ENCODE data around the gene PTAR1.

Gene PTAR1

DNA sequence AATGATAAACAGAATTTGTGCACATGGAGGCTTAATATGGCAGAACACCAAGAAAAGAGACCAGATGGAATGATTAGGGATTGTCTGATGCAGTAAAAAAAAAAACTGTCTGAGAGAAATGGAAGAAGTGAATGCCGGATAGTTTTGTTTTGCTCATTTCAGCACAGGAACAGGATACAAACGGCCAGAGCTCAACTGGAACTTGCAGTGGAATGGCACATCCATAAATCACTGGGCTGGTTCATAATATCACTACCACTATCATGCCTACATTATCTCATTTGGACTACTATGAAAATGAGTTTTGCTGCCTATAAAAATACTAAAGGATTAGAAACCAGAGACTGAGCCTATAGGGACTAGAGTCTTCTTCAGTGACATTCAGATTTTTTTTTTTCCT is 9.7 kb downstream of the PTAR1 start:
- DNase-seq (ENCODE audit: low spot score) = no peak

DNA sequence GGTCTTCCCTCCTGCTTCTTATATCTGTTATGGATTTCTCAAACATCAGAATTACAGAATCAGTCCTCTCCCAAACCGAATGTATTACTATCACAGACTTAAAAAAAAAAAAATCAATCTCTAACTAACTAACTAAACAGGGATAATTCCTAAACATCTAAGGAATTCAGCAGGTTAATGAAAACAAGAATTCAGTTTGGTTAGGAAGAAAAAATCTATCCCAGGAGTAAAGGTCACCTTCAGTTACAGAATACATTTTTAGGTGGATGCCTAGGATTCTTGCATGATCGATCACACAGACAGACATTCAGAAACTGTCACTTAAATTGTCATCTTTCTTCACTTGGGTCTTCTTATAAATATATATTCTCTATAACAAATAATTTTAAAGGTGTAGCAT is 11.5 kb downstream of the PTAR1 start:
- DNase-seq (ENCODE audit: low spot score) = no peak

DNA sequence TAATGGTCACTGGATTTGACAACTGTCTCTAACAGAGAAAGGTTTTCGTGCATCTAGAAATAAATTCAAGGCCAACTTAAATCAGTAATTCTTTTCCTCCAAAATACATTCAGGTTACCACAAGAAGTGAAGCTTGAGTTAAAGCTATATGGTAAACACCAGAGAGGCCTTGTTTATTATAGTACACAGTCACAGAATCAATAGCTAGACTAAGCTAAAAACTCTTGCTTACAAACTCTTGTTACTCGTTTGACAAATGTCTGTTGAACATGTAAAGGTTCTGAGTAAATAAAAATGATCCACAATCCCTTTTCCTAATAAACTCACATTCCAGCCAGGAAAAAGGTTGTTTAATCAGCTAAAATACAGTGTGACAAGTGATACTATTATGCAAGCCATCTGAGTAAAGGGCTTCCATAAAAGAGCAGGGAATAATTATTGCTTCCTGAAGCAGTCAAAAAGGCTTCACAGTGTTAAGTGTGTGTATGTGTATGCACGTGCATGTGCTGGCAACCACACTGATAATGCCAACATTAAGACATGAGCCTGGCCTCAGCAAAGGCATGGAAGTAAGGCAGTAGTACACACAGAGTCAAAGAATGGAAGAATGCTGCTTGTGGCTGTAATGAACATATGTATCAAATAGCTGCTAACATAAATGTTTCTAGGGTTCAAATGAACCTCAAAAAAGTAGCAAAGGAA is 12.8 kb downstream of the PTAR1 start:
- DNase-seq (ENCODE audit: low spot score) = no peak

DNA sequence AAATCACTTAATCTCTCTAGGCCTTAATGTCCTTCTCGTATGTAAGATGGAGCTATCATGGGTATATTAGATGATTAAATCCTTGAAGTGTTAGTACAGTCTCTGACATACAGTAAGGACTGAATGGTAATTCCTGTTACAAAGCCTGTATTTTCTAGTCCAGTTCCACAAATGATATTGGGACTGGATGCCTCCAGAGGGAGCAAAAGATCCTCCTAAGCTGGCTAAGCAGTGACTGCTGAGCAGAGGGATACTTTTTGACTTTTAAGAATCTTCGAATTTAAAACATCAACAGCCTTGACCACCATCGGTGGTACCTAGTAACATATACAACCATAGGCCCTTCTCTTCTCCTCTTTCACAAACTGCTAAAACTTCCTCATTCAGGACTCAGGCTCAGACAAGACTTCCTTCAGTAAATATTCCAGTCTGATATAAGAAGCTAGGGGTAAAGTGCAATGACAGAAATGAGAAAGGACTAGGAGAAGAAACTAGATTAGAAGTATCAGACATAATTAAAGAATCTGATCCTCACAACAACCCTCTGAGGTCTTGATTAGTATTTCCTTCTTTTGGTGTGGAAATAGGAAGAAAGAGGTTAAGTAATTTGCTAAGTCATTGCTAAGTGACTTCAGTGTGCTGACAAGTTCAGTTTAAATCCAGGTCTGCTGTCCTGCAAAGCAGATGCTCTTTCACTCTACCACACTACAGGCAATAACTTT is 13.9 kb downstream of the PTAR1 start:
- DNase-seq (ENCODE audit: low spot score) = no peak

DNA sequence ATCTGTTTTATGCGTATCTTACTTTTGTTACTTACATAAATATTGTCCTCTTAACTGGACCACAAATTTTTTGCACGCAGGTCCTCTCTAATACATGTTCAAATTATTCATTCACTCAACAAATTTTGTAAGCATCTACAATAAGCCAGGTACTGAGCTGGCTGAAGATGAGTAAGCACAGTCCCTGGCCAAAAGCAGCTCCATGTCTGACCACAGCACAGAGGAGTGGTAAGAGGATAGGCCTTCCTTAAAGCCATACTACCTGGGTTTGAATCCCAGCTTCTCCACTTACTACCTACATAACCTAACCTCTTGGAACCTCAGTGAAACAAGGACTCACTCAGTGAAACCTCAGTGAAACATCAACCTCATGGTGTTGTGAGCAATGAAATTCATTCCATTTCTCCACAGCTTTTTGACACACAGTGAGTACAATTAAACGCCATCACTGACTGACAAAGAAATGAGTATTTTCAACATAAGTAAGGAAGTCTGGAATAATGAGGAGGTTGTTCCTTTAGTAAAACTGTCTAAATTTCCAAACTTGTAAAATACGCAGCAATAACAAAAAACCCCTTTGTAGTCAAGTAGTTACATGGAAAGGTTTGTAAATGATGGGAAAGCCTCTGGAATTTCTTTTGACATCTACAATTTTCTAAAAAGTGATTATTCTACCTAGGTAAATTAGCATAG is 15.0 kb downstream of the PTAR1 start:
- DNase-seq (ENCODE audit: low spot score) = no peak

DNA sequence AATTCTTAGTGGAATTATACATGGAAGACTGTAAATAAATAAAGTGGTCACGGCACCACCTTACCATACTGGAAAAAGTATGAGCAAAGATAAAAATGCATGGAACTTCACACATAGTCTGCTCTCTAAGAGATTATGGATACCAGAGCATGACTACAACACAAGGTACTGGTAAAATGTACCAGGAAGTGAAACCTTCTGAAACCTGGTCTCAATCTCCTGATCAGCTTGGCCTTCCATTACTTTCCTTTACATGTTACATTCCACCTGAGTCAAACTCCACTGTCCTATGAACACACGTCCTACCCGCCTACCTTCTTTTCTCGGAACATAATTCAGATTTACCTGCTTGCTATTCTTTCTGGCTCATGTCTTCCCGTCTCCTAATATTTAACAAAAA is 15.9 kb downstream of the PTAR1 start:
- DNase-seq (ENCODE audit: low spot score) = no peak

DNA sequence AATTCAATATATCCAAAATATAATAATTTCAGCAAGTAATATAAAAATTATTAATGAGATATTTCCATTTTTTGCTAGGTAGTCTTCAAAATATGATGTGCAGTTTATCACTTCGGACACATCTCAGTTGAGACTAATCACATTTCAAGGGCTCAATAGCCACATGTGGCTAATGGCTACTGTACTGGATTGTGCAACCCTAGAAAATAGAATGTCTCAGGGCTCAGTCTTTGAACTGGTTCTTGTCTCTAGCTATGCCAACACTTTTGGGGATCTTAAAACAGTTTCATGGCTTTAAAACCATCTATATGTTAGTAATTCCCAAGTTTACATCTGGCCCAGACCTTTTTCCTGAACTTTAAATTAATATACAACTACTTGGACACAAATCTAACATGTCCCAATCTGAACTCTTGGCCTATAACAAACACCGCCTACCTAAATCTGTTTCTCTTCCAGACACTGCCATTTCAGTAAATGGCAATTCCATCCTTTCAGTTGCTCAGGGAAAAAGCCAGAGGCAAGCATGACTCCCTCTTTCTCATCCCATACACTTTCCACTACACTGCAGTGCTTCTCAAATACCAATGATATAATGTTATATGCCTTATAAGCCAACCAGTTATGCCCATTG is 18.8 kb downstream of the PTAR1 start:
- no peak for DNase-seq (ENCODE audit: low spot score)

DNA sequence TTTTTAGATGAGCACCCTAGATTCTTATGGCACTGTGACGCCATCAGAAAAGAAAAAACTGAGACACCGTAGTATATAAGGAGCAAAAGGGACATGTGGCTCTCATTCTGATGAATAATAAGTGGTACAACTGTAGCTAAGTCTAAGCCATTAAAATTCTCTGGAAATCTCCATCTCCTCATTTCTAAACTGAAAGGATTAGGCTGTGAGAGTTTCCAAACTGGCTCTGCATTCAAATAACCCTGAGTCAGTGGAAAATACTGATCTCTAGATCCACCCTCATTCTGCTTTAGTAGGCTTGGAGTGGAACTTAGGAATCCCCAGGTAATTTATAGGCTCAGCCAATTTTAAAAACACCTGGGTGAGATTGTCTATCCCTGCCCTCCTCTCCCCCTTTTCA is 28.5 kb downstream of the PTAR1 start:
- DNase-seq (ENCODE audit: low spot score) = no peak

DNA sequence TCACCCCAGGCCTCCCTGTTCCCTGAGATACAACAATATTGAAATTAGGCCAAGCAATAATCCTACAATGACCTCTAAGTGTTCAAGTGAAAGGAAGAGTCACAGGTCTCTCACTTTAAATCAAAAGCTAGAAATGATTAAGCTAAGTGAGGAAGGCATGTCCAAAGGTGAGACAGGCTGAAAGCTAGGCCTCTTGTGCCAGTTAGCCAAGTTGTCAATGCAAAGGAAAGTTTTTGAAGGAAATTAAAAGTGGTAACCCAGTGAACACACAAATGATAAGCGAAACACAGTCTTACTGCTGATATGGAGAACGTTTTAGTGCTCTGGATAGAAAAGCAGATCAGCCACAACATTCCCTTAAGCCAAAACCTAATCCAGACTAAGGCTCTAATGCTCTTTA is 39.8 kb downstream of the PTAR1 start:
- no peak for DNase-seq (ENCODE audit: low spot score)

DNA sequence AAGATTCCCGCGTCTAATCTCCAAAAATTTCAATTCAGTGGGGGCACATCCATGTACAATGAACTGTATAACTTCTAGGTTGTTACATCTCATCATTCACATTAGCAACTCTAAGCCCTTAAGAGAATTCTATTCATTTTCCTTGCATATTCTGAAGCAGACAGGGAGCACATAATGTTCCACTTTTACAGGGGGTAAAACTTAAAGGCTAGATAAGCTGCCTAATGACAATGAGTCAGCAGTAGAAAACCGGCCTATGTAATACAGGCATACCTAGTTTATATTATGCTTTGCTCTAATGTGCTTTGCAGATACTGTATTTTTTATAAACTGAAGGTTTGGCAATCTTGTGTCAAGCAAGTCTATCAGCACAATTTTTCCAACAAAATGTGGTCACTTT is 40.4 kb downstream of the PTAR1 start:
- no peak for DNase-seq (ENCODE audit: low spot score)

DNA sequence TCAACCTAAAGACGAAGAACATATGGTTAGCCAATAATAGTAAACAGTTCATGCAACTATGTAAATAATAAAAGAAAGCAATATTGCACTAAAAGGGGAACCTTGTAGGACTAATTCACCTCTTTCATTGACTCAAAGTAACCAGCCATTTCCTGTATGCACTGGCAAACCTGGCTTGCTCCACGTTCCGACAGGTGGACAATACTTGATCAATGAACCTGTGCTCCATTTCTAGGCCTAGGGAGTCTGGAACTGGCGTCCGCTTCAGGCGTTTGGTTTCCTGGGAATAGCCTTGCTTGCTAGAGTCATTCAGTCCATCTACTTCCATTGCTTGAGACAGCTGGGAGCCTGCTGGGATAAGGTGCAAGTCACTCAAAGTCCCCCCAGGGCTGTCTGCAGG is 41.6 kb downstream of the PTAR1 start:
- DNase-seq (ENCODE audit: low spot score) = no peak

DNA sequence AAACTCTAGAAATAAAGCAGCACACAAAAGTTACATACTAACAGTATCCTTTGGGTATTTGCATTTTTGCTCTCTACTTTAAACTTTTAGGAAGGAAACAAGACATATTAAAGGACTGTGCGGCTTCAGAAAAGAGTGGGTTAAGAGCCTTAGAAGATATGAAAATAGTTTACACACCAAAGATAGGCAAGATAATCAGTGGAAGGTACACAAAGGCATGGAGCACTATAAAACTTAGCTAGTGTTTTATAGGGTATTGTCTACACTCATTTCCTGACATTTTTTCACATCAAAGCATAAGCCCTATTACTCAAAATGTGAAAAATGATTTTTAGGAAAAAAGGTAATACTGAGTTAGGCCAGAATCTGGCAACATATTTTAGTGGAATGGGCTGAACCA is 44.0 kb downstream of the PTAR1 start:
- no peak for DNase-seq (ENCODE audit: low spot score)

DNA sequence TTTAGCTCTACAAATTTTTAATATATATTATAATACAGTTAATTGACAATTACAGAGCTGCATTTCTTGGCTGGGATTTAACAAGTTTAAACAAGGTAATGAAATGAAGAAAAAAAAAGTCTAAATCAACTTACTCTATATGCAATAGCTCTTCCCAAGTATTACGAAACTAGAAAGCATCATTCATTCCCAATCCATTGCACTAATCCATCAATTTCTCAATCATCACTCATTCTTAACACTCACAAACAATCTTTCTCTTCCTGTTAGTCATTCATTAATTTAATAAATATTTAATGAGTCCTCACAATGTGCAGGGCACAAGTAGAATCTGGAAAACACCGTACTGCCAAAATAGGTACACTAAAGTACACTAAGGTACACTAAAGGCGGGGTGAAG is 44.7 kb downstream of the PTAR1 start:
- no peak for DNase-seq (ENCODE audit: low spot score)

DNA sequence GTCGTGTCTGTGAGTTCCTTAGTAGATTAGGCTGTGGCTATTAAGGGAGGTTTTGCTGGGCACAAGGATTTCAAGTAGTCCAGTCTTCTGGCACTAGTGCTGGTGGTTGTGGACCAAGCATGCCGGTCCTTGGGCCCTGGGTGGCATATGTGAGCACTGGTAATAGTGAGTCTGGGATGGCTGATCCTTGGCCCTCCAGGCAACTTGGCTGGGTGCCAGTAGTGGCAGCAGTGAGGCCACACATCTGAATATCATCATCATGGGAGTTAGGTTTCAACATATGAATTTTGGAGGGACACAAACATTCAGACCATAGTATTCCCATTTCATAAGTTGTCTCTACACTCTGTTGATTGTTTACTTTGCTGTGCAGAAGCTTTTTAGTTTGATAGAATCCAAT is 62.3 kb downstream of the PTAR1 start:
- DNase-seq (ENCODE audit: low spot score) = no peak

DNA sequence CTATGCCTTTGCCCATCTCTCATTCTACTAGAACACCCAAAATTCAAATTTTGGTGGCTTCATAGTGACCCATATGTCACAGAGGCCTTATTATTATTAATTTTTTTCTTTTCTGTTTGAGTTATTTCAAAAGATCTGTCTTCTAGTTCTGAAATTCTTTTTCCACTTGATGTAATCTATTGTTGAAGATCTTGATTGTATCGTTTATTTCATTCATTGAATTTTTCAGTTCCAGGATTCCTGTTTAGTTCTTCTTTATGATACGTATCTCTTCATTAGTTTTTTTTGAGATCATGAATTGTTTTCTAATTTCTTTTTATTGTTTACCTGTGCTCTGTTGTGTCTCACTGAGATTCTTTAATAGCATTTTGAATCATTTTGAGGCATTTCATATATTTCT is 63.0 kb downstream of the PTAR1 start:
- no peak for DNase-seq (ENCODE audit: low spot score)

DNA sequence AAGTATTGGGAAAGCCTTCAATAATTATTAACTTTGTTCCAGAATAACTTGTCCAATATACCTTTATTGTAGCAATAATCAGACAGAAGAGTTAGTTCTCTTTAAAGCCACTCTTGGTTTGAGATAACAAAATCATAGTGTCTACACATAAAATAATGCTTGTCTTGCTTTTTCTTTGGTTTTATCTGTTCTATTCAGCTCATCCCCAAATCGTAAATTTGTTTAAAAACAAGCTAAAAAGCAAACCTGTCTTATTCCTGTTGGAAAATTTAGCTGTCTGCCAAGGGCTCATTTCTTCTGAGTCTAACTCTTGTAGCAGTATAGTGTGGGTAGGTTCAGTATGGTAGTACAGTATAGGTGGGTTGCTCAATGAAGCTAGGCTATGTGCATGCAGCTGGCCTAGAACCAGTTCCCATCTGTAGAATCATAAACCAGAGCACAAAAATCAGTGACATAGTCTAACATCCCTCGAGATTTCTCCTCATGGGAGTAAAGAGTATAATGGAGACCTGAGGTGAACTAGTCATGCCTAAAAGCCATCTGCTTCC is 69.7 kb downstream of the PTAR1 start:
- DNase-seq (ENCODE audit: low spot score) = no peak

DNA sequence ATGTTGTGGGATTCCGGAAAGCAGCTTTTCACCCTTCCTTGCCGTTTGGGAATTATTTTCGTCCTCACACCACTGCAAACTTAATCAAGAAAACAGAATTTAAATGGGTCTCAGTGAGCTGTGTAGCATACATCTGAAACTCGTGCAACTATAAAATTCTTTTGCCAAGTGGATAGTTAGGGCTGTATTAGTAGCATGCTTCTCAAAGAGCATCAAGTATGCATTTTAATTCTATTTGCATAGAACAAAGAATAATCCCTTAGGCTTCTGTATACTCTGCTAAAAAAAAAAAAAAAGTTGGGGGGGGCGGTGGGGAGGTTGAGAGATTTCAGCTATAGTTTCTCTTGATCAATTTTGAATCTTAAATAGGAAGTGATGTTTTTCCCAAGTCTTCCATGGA is 75.9 kb downstream of the PTAR1 start:
- no peak for DNase-seq (ENCODE audit: low spot score)

DNA sequence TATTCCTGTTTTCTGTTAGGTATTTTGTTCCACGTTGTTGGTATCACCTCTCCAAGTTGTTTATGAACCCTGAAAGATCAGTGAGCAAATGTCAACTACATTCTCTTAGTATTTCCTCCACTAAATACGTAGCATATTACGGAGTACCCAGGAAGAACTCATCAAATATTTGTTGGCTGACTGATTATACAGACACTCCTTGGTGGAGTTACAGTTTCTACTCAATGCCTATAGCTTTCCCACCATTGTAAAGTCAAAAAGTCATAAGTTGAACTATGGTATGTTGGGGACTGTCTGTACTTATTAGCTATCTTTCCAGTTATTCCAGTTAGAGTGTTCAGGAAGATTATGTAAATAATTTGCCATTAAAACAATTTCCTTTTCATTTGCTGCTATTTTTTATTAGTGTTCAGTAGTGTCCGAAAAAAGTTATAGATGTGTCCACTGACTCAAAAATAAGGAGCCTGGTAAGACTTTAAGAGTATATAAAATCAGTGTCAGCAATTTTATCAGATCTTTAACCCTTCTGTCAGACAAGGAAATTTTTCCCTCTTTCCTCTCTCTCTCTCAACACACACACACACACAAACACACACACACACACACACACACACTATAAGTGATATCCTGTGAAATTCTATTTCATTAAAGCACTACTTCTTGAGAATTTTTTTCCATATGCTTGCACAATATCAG is 80.8 kb downstream of the PTAR1 start:
- no peak for DNase-seq (ENCODE audit: low spot score)

DNA sequence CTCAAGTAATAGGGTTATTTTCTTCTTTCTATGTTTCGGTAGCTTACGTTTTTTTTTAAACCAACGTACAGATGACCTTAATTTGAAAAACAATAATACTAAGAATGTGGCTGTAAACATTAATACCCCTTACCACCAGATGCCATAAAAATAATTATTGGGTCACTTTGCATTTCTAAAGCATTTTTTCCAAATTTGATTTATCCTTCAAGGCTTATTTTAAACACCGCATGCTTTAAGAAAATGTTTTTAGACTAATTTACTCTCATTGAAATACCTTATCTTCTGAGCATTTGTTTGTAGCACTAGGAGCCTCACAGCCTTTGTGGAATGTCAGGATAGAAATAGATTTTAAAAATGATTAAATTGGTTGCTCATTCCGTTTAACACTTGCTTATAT is 81.9 kb downstream of the PTAR1 start:
- no peak for DNase-seq (ENCODE audit: low spot score)

DNA sequence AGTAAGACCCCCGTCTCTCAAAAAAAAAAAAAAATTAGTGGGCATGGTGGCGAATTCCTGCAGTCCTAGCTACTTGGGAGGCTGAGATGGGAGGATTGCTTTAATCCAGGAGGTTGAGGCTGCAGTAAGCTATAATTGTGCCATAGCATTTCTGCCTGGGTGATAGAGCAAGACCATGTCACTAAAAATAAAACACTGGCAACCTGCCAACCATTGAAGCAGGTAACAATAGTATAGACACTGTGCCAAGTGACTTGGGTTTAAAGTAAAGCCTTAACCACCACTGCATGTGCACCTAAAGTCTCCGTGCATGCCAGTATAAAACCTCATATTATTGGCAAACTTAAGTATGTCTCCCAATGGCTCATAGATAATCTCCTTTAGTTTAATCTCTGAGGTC is 84.2 kb downstream of the PTAR1 start:
- no peak for DNase-seq (ENCODE audit: low spot score)

DNA sequence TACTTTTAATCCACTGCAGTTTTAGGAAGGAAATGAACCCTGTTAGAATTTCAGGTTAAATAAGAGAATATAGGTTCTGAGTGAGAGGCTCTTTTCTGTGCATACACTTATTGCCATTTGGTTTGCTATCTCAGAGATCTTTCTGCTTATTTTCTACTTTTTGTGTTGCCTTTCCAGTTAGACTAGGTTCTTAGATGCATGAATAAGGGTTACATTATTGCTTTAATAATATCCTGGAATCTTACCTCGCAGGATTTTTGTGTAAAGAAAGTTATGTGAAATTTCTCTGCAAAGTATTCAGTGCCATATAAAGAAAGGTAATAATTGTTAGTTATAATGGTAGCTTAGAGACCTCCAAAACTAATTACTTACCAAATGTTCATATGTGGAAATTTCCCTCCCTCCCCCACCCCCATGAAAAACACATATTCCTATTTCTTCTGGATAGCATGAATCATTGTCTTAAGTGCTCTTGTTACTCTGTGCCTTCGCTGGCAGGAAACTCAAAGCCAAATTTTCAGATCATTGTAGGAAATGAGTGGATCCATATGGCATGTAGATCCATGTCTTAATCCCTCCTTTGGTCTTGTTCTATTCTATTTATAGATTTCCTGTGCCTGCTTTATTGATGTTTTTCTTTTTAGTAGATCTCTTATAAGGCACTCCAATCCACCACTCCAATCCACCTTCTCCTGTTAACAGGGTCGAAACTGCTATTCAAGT is 84.9 kb downstream of the PTAR1 start:
- DNase-seq (ENCODE audit: low spot score) = peak; percentile 45

All from hepatic stellate cell (primary cell).